AG10803 (cell line): ENCODE measurements around the gene SCAP.
"Not testable (repeated sequence)": the region's sequence is repeated elsewhere in the genome, so short reads cannot be mapped to it uniquely, and the experiment has no call there.

Experiments used
- DNase-seq: peaks from one replicate; pipeline ENCODE4 v3.0.0; 2010; ENCODE audit warnings: low read depth
- H3K4me3 ChIP-seq: 2 replicates; pipeline ENCODE4 v1.5.1; 2011; ENCODE audit warnings: mild to moderate bottlenecking, low read length, control low read depth
- TF ChIP-seq, protein P1 (sequence below): conservative IDR thresholded peaks from 2 replicates; pipeline ENCODE4 v1.5.1; 2011; ENCODE audit warnings: mild to moderate bottlenecking, low read length, control low read depth, inconsistent platforms

The SCAP gene

DNA sequence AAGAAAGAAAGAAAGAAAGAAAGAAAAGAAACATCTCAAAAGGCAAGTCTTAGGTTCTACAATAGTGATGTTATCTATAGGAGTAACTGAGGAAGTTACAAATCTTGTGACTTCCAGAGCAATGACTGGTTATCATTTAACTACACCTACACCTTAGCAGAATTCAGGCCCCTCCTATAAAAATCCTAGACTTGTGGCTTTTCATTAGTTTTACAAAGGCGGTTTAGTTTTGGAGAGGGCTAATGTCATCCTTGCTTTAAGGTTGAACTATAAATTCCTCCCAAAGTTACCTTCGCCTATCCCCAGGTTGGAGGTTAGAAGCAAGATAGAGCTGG, 4.1 kb upstream of the SCAP start:
- no peak for DNase-seq
- H3K4me3 ChIP-seq = no peak overlapping the region
- TF ChIP-seq, protein P1, sequence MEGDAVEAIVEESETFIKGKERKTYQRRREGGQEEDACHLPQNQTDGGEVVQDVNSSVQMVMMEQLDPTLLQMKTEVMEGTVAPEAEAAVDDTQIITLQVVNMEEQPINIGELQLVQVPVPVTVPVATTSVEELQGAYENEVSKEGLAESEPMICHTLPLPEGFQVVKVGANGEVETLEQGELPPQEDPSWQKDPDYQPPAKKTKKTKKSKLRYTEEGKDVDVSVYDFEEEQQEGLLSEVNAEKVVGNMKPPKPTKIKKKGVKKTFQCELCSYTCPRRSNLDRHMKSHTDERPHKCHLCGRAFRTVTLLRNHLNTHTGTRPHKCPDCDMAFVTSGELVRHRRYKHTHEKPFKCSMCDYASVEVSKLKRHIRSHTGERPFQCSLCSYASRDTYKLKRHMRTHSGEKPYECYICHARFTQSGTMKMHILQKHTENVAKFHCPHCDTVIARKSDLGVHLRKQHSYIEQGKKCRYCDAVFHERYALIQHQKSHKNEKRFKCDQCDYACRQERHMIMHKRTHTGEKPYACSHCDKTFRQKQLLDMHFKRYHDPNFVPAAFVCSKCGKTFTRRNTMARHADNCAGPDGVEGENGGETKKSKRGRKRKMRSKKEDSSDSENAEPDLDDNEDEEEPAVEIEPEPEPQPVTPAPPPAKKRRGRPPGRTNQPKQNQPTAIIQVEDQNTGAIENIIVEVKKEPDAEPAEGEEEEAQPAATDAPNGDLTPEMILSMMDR = no peak

DNA sequence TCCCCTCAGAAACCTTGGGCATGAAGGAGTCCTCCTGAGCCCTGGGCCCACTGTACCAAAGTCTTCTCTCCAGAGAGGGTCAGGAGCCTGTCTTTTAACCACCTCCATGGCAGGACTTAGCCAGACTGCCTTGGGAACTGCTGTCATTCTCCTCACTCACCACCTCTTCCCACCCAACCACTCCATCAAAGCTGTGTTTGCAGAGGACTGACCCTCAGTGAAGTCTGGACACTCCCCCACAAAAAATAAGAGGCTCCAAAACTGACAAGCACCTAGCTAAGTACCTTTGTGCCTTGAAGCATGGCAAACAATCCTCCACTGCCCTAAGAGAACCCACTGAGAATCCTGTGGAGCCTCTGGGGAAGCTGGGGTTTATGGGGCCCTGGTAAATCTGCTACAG, 2.3 kb upstream of the SCAP start:
- DNase-seq = no peak
- TF ChIP-seq, protein P1 = no peak

DNA sequence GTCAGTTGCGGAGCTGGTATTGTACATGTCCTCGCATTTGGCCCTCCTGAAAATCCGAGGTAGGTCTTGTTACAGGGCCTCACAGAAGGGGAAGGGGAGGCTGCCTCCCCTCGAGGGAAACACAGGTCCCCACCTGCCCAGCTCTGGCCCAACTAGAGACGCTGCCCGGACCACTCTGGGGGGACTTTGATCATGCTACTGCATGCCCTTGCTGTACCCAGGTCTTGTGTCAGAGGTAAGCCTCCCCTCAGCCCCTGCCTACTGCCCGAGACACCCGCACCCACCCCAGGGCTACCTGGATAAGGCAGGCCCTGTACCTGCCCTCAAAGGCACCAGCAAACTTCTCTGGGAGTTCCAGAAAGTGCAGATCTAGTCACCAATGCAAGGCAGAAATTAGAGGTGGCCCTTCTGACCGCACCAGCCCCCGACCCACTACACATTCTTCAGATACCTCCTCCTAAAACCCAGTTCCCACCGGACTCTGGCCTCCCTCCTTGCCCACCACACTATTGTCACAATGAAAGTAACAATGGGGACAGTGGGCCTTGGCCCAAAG, 981 bp upstream of the SCAP start:
- no peak for DNase-seq
- H3K4me3 ChIP-seq = peak overlapping the region; percentile 83
- TF ChIP-seq, protein P1 = no peak

More for the DNA sequence above, 2.3 kb upstream of the SCAP start:
- H3K4me3 ChIP-seq = no peak overlapping the region

DNA sequence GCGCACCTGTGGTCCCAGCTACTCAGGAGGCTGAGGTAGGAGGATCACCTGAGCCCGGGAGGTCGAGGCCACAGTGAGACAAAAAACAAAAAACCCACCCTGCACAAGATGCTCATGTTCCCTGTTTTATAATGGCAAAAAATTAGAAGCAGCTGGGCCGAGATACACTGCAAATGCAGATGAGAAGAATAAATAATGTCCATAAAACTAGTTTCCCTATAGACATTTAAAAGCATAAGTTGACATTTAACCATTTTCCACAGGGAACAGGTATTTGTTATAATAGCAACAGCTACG, 537 bp upstream of the SCAP start:
- TF ChIP-seq, protein P1 = no peak
- H3K4me3 ChIP-seq = peak overlapping the region; percentile 83
- DNase-seq = no peak

DNA sequence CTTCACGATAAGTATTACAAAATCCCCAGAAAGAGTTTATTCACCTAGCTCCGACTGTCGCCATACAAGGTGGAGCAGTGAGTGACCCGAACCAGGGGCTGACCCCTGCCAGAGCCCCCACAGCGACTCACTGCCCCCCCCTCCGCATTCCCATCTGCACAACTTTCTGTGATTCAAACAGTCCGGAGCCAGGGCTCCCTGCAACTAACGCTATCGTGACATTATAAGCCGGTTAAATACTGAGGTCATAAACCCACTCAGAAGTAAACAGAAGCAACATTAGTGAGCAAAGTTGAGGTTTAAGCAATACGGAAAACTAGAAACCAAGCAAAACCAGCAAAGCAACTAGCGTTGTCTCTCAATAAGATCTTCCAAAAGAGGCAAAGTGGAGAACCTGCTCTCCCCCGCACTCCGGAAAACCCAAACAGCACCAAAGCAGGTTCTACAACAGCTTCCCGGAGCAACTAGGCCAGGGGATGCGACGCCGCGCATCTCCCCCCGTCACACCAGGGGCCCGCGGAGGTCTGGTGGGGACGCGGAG, 642 bp downstream of the SCAP start:
- peak; percentile 25 for DNase-seq
- peak overlapping the region; percentile 83 for H3K4me3 ChIP-seq
- TF ChIP-seq, protein P1 = no peak

DNA sequence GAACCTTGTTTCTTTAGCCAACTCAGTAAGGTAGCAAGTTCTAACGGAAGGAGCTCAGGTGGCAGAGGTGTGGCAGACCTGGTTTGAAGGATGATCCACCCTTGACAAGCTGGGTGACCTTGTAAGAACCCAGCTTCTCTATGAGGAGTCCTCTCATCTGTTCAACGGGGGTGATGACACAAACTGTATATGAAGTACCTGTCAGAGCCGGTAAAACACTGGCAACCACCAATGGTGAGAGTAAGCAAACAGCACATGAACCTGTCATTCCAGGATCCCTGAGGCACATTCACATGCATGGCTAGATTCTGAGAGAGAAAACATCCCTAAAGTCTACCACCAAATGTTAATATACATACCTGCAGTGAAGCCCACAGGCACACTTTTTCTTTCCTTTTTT, 2.4 kb downstream of the SCAP start:
- DNase-seq = no peak
- TF ChIP-seq, protein P1 = no peak
- H3K4me3 ChIP-seq = no peak overlapping the region

DNA sequence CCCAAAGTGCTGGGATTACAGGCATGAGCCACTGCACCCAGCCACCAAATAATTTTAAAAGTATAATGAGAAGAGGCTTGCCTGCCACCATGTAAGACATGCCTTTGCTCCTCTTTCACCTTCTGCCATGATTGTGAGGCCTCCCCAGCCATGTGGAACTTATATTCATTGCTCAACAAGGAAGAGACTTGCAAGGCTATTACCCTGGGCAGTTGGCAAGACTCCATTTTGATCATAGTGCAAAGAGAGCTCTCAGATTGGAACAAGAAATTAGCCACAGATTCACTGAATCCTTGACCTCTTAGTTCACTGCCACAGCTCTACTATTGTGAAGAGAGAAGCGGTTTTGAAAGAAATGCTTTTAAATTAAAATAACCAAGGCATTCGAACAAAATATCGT, 6.1 kb downstream of the SCAP start:
- TF ChIP-seq, protein P1 = no peak
- DNase-seq = peak; percentile 63
- no peak overlapping the region for H3K4me3 ChIP-seq

DNA sequence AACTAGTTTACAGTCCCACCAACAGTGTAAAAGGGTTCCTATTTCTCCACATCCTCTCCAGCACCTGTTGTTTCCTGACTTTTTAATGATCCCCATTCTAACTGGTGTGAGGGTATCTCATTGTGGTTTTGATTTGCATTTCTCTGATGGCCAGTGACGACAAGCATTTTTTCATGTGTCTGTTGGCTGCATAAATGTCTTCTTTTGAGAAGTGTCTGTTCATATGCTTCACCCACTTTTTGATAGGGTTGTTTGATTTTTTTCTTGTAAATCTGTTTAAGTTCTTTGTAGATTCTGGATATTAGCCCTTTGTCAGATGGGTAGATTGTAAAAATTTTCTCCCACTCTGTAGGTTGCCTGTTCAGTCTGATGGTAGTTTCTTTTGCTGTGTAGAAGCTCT, 7.4 kb downstream of the SCAP start:
- DNase-seq, H3K4me3 ChIP-seq: not testable (repeated sequence)
